Memory B cell (primary cell): Measurements from ENCODE around the gene LGMN.

Source experiments
- ATAC-seq: fragments of 150-1000 bp; cut with Tn5 transposase; 2 replicates; pipeline ENCODE4 v1.10.0; 2021; ENCODE audit warnings: low read depth, mild to moderate bottlenecking, moderate library complexity
- DNase-seq, 2 donors: peaks; one replicate each; pipeline ENCODE4 v3.0.0; 2022; ENCODE audit warnings: low spot score in 2 of 2
- H3K27ac Mint-ChIP-seq: one replicate; pipeline ENCODE4 v1.8.0; 2022; ENCODE audit warnings: mild to moderate bottlenecking, moderate library complexity, mixed read lengths
- H3K27me3 Mint-ChIP-seq: one replicate; pipeline ENCODE4 v1.8.0; 2022; ENCODE audit warnings: mixed read lengths
- H3K36me3 Mint-ChIP-seq: one replicate; pipeline ENCODE4 v1.8.0; 2022; ENCODE audit warnings: mild to moderate bottlenecking, mixed read lengths
- H3K4me1 Mint-ChIP-seq: one replicate; pipeline ENCODE4 v1.8.0; 2022; ENCODE audit warnings: mixed read lengths
- H3K4me3 Mint-ChIP-seq: one replicate; pipeline ENCODE4 v1.8.0; 2022; ENCODE audit warnings: mild to moderate bottlenecking, moderate library complexity, mixed read lengths
- H3K9me3 Mint-ChIP-seq: one replicate; pipeline ENCODE4 v1.8.0; 2022; ENCODE audit warnings: mixed read lengths

Gene LGMN

DNA sequence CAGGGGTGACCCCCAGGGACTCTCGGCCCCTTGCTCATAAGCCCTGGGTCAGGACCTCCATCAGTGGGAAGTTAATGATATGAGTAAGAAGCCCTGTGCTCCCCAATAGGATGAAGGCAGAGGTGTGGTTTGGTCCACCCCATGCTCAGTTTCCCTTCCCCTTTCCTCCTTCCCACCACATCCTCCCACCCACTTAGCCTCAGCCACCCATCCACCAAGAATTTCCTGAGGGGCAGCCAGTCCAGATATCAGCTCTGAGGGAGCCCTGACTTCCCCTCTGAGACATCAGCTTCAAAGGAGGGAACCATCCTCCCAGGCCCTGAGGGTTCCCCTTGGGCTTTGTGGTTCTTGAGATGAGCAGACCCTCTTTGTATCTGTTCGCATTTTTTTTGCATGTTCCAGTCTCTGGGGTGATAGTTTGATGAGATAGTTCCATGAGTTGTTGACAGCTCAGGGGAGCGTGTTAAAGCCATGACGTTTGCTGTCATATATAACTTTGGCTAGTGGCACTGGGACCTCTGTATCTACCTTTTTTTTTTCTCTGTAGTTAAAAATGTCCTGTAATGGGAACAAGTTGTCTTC lies 71.2 kb downstream of the LGMN start:
- Mint-ChIP-seq H3K9me3 (peaks cover 6% of the 10 kb centered on the region), H3K36me3 (peaks cover 42% of the 10 kb centered on the region), H3K4me1 (peaks cover 41% of the 10 kb centered on the region), H3K4me3 (no peak overlapping the region), H3K27me3 (no peaks in the 10 kb centered on the region), H3K27ac (peak overlapping the region; percentile 90)
- ATAC-seq (peak; percentile 81), DNase-seq (peak; percentile 51 to 57)

DNA sequence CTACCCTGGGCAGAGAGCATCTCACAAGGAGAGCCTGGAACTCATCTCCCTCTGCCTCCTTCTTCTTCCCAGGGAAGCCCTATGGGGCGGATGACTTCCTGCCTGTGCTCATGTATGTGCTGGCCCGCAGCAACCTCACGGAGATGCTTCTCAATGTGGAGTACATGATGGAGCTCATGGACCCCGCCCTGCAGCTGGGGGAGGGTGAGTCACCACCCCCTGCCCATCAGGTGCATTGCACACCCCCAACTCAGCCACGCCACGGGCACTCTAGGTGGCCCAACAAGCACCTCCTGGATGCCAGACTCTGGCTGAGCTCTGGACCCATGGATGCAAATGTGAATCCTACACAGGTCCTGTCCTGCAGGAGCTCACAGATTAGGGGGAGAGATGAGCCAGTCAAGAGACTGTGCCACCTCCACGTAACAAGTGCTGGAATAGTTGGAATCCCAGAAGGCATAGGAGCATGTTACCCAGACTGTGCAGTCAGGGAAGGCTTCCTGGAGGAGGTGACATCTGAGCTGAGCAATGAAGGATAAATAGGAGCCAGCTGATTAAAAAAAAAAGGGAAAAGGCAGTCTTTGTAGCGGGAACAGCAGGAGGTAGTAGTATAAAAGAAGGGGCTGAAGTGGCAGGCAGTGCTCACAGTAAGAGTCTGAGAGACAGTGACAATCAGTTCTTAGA lies 71.9 kb downstream of the LGMN start:
- peaks cover 6% of the 10 kb centered on the region for H3K9me3 Mint-ChIP-seq
- no peak for DNase-seq
- peak overlapping the region; percentile 44 for H3K4me3 Mint-ChIP-seq
- no peaks in the 10 kb centered on the region for H3K27me3 Mint-ChIP-seq
- ATAC-seq = no peak
- peaks cover 41% of the 10 kb centered on the region for H3K4me1 Mint-ChIP-seq
- H3K36me3 Mint-ChIP-seq = peaks cover 42% of the 10 kb centered on the region
- peak overlapping the region; percentile 90 for H3K27ac Mint-ChIP-seq

DNA sequence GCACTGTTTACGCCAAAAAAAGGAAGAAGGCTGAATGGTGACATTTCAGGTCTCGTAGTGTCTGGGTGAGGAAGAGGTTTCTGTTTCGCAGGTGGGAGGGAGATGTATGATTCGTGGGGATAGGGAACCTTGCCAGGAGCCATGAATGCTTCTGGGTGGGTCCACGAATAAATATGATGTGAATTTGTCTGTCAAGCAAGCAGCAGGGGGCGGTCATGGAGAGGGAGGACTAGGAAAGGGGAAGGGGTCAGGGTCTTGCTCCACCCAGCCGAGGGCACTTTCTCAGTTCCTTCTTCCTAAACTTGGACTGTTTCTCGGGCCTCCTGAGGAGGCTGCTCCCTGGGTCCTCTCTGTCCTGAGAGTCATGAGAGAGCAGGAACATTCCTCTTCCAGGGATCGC lies 72.5 kb downstream of the LGMN start:
- Mint-ChIP-seq H3K36me3 (peaks cover 40% of the 10 kb centered on the region), H3K9me3 (peaks cover 6% of the 10 kb centered on the region), H3K4me1 (peaks cover 40% of the 10 kb centered on the region), H3K27ac (peak overlapping the region; percentile 90), H3K4me3 (peak overlapping the region; percentile 44), H3K27me3 (no peaks in the 10 kb centered on the region)
- ATAC-seq = no peak
- DNase-seq = no peak

DNA sequence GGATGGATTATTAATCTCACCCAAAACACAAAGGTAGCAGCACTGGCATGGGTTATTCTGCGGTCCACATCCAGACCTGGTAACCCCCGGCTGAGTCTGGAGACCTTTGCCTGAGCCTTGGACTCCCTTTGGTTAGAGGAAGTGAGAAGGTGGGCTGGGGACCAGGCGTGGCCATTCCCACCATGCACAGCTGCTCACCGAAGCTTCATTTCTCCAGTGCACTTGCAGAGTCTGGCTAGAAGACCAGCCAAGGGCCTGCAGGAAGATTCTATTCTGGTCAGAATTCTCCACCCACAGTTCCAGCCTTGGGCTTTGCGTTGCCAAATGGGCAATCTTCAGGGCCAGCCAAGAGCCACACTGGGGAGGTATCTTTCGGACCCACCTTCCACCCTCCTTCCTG lies 73.0 kb downstream of the LGMN start:
- H3K27ac Mint-ChIP-seq = peak overlapping the region; percentile 90
- H3K27me3 Mint-ChIP-seq = no peaks in the 10 kb centered on the region
- H3K9me3 Mint-ChIP-seq = peaks cover 6% of the 10 kb centered on the region
- DNase-seq = no peak
- H3K4me1 Mint-ChIP-seq = peaks cover 42% of the 10 kb centered on the region
- peak overlapping the region; percentile 44 for H3K4me3 Mint-ChIP-seq
- peaks cover 43% of the 10 kb centered on the region for H3K36me3 Mint-ChIP-seq
- ATAC-seq = no peak

DNA sequence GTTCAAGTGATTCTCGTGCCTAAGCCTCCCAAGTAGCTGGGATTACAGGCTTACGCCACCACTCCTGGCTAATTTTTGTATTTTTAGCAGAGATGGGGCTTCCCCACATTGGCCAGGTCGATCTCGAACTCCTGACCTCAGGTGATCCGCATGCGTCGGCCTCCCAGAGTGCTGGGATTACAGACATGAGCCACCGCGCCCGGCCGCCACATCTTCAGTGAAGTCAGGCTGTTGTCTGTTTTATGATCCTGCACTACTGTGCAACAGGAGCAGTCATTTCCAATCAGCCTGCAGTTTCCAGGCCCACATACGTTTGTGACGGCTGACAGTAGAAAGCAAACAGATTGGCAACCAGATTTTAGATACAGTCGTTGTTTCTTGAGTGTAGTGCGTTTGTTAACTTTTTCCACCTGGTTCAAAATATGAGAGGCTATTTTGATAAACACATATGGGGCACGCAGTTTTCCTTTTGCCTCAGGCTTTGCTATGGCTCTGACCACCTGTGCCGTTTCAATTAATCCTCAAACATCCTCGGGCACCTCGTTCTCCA lies 74.8 kb downstream of the LGMN start:
- ATAC-seq = no peak
- no peak for DNase-seq
- Mint-ChIP-seq H3K36me3 (peaks cover 45% of the 10 kb centered on the region), H3K27ac (no peak overlapping the region), H3K4me3 (no peak overlapping the region), H3K27me3 (no peaks in the 10 kb centered on the region), H3K9me3 (peaks cover 6% of the 10 kb centered on the region), H3K4me1 (peaks cover 52% of the 10 kb centered on the region)

DNA sequence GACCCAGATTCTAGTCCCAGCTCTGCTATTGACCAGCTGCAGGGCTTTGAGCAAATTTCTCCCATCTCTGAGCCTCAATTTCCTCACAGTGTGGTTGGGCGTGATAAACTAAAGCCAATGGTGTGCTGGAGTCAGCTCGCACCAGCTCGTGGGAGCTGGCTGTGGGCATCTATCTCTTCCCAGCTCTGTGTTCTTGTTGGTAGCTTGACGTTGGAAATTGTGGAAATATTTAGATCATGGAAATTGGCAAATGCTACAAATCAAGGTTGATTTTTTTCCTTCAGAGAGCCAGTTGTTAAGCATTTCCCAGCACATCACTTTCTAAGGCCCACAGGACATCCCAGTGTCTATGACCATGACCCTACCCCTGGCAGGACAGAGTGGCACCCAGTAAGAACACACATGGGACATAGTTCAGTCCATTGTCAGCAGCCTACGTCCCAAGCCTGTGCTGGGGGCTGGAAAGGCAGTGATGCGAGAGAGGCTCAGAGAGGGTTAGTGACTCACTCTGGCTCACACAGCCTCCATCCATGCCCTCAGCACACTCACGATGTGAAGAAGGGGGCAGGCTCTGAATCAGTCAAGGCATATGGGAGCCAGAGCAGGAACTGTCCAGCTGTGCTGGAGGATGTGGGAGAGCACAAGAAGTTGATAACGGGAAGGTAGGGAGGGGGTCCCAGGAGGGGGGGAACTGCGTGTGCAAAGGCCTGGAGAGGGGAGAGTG lies 77.6 kb downstream of the LGMN start:
- Mint-ChIP-seq H3K9me3 (no peaks in the 10 kb centered on the region), H3K4me1 (peaks cover 36% of the 10 kb centered on the region), H3K27ac (peak overlapping the region; percentile 73), H3K27me3 (no peaks in the 10 kb centered on the region), H3K4me3 (no peak overlapping the region), H3K36me3 (peaks cover 33% of the 10 kb centered on the region)
- ATAC-seq = no peak
- no peak for DNase-seq

DNA sequence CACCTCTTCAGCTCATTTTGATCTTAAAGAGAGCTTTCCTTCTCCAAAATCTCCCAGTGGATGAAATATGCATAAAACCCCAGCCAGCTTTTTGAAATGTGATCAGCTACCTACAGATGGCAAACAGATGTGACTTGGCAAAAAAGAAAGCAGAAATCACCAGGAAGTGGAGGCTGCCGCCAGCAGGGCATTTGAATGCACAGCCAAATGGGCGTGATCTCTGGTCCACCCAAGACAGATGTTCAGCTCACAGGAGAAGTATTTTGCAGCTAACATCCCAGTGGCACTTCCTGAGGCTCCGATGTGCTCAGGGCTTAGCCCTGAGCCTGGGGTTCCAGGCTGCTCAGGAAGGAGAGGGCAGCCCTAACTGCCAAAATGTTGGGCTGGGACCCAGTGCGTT lies 78.3 kb downstream of the LGMN start:
- DNase-seq = no peak
- Mint-ChIP-seq H3K27me3 (no peaks in the 10 kb centered on the region), H3K9me3 (no peaks in the 10 kb centered on the region), H3K4me3 (no peak overlapping the region), H3K4me1 (peaks cover 37% of the 10 kb centered on the region), H3K36me3 (peaks cover 31% of the 10 kb centered on the region), H3K27ac (no peak overlapping the region)
- peak; percentile 33 for ATAC-seq

DNA sequence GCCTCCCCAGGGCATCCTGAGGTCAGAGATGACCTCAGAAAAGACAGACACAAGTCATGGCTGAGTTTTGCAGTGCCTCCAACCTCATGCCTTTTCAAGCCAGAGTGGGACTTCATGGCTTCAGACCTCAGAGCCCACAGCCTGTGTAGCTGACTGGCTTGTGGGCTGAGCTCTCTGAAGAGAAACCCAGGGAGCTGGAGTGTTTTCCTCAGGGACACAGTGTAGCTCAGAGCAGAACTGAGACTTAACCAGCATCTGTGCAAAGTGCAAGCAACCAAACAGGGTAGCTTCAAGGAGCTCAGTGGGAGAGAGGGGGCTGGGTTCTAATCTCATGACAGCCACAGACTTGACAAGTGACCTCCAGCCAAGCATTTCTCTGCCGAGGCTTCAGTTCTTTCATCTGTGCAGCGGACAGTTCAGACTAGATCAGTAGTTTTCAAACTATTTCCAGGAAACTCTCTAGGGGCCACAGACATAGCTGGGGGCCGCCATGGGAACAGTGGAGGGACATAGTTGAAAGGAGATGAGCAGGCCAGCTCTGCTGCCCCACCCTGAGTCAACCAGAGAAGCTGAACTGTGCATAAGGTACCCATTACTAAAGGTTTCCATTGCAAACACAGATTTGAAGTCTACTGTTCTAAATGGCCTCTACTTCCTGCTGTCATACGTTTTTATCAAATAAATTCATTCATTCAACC lies 80.0 kb downstream of the LGMN start:
- Mint-ChIP-seq H3K27ac (peak overlapping the region; percentile 36), H3K4me3 (no peak overlapping the region), H3K27me3 (no peaks in the 10 kb centered on the region), H3K36me3 (peaks cover 37% of the 10 kb centered on the region), H3K4me1 (peaks cover 46% of the 10 kb centered on the region), H3K9me3 (no peaks in the 10 kb centered on the region)
- ATAC-seq = no peak
- DNase-seq = no peak

DNA sequence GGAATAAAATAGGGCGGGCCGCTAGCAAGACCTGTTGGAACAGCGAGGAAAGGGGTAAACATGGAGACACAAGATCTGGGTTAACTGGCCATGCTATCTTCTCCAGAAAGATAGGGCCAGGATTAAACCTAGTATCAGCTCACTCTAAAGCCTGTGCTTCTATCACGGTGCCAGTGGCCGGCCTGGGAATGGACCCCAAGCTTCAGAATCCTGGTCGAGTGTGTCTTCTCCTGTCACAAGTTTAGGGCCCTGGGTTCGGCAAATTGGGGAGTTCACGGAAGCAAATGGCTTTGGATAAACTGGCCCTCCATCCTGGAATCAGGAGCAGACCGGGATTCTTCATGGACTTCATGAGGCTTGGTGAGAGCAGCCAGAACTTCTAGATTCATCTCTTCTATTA lies 82.2 kb downstream of the LGMN start:
- Mint-ChIP-seq H3K36me3 (peaks cover 45% of the 10 kb centered on the region), H3K27me3 (no peaks in the 10 kb centered on the region), H3K9me3 (no peaks in the 10 kb centered on the region), H3K4me1 (peaks cover 54% of the 10 kb centered on the region), H3K4me3 (peak overlapping the region; percentile 73), H3K27ac (peak overlapping the region; percentile 91)
- DNase-seq = no peak
- no peak for ATAC-seq

DNA sequence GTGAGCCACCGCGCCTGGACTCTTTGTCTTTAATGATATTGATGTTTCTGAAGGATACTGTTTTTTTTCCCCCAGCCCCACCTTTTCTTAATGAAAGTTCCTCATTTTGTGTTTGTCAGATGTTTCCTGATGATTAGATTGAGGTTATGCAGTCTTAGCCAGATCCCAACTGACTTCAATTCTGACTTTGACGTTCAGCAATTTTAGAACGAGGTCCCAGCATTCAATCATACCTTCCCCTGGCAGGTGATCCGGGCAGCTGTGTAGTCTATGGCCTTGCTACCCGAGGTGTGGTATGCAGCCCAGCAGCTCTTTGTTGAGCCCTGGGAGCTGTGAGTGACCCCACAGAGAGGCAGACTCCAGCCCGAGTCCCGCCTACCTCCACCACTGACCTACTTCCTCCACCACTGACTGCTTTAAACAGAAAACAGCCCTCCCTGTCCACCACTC lies 82.7 kb downstream of the LGMN start:
- DNase-seq = peak in 1 of 2 donors; percentile 52
- Mint-ChIP-seq H3K27me3 (no peaks in the 10 kb centered on the region), H3K4me3 (peak overlapping the region; percentile 73), H3K4me1 (peaks cover 50% of the 10 kb centered on the region), H3K27ac (peak overlapping the region; percentile 91), H3K36me3 (peaks cover 42% of the 10 kb centered on the region), H3K9me3 (no peaks in the 10 kb centered on the region)
- ATAC-seq = peak; percentile 58

DNA sequence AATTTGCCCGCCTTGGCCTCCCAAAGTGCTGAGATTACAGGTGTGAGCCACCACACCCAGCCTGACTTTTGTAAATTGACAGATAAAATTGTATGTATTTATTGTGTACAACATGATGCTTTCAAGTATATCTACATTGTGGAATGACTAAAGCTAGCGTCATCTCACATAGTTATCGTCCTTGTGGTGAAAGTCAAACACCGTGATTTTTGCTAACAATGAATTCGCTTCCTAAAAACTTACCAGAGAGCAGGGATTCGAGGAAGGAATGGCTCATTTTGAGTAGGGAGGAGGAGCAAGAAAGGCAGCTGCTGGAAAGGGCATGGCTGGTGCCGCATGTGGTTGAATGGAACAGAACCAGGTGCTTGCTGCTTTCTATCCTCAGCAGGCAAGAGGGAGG lies 85.4 kb downstream of the LGMN start:
- no peak for ATAC-seq
- Mint-ChIP-seq H3K9me3 (no peaks in the 10 kb centered on the region), H3K36me3 (peaks cover 49% of the 10 kb centered on the region), H3K4me3 (no peak overlapping the region), H3K4me1 (peaks cover 55% of the 10 kb centered on the region), H3K27ac (peak overlapping the region; percentile 89), H3K27me3 (no peaks in the 10 kb centered on the region)
- no peak for DNase-seq

DNA sequence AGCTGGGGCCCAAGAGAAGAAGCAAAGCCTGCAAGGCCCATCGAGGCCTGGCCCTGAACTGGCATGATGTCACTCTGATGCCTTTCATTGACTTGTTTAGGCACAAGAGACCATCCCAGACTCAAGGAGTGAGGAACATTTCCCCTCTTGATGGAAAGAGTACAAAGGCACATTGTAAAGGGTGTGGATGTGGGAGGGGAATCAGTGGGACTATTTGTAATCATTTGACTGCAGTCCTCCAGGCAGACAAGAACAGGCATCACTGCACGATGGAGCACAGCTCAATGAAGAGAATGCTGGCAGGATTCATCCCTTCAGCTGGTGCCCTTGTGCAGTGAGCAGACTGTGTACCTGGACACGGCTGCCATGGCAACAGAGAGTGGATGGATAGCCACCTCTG lies 87.9 kb downstream of the LGMN start:
- Mint-ChIP-seq H3K27me3 (no peaks in the 10 kb centered on the region), H3K27ac (peak overlapping the region; percentile 62), H3K4me1 (peaks cover 64% of the 10 kb centered on the region), H3K9me3 (no peaks in the 10 kb centered on the region), H3K36me3 (peaks cover 58% of the 10 kb centered on the region), H3K4me3 (no peak overlapping the region)
- DNase-seq (no peak), ATAC-seq (no peak)

DNA sequence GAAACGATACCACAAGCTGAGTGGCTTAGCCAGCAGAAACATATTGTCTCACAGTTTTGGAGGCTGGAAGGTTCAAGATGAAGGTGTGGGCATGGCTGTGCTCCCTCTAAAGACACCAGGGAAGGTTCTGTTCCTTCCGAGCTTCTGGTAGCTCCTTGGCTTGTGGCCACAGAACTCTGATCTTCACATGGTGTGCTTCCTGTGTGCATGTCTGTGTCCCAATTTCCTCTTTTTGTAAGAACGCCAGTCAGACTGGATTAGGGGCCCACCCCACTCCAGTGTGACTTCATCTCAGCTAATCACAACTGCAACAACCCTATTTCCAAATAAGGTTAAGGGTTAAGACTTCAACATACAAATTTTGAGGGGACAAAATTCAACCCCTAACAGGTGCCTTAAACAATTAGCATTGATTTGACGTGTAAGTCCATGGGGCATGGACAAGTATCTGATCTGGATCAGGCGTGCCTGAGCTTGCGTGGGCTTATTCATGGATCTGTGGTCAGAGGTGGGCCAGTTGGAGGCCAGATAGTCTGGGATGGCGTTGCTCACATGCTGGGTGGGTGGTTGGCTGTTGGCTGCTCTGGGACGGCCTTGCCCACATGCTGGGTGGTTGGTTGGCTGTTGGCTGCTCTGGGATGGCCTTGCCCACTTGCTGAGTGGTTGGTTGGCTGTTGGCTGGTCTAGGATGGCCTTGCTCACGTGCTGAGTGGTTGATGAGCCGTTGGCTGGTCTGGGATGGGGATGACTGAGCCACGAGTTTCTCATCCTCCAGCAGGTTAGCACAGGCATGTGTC lies 88.5 kb downstream of the LGMN start:
- peak overlapping the region; percentile 9 for H3K4me3 Mint-ChIP-seq
- H3K27ac Mint-ChIP-seq = peak overlapping the region; percentile 62
- DNase-seq (no peak), ATAC-seq (peak; percentile 81)
- H3K9me3 Mint-ChIP-seq = no peaks in the 10 kb centered on the region
- no peaks in the 10 kb centered on the region for H3K27me3 Mint-ChIP-seq
- peaks cover 66% of the 10 kb centered on the region for H3K4me1 Mint-ChIP-seq
- H3K36me3 Mint-ChIP-seq = peaks cover 62% of the 10 kb centered on the region
